Esophagus (tissue), 2 donors: ENCODE measurements around the gene NDUFA9. TPM values are rescaled to one million over a fixed set of nuclear protein-coding genes. Genes with fewer than 3 reads are reported as not detected.
A peak's percentile ranks its signal among the peaks of the same experiment; 100 is the strongest.

Experiments
- H3K27ac ChIP-seq, 2 donors: one replicate each; pipeline ENCODE4 v1.5.1; 2013; ENCODE audit warnings: low read depth in 2 of 2, mild to moderate bottlenecking in 2 of 2, inconsistent platforms in 1 of 2, low read length in 1 of 2, moderate library complexity in 1 of 2
- H3K27me3 ChIP-seq, 2 donors: one replicate each; pipeline ENCODE4 v1.6.1; 2013; ENCODE audit warnings: low read length in 2 of 2, control low read depth in 1 of 2, mild to moderate bottlenecking in 1 of 2; ENCODE audit not compliant: insufficient read depth in 2 of 2, control insufficient read depth in 1 of 2
- H3K36me3 ChIP-seq, 2 donors: one replicate each; pipeline ENCODE4 v1.6.1; 2013; ENCODE audit warnings: low read length in 1 of 2; ENCODE audit not compliant: control insufficient read depth in 2 of 2, insufficient read depth in 2 of 2
- H3K4me1 ChIP-seq, 2 donors: one replicate each; pipeline ENCODE4 v1.6.1; 2013; ENCODE audit warnings: low read length in 1 of 2; ENCODE audit not compliant: control insufficient read depth in 2 of 2, insufficient read depth in 2 of 2
- H3K4me3 ChIP-seq, 2 donors: one replicate each; pipeline ENCODE4 v1.5.1; 2013; ENCODE audit warnings: low read length in 2 of 2, mild to moderate bottlenecking in 2 of 2, low read depth in 1 of 2, moderate library complexity in 1 of 2
- H3K9me3 ChIP-seq, 2 donors: one replicate each; pipeline ENCODE4 v1.6.1; 2013; ENCODE audit warnings: mild to moderate bottlenecking in 2 of 2, low read depth in 1 of 2, low read length in 1 of 2, moderate library complexity in 1 of 2; ENCODE audit not compliant: control insufficient read depth in 2 of 2, insufficient read depth in 1 of 2
- WGBS, 2 donors: extraction: QIAGEN DNeasy Blood & Tissue Kit; methylation state at CpG; one replicate each; pipeline ENCODE4 v1.1.7; 2013; 5-methylcytosine and 5-hydroxymethylcytosine counted together
- polyA plus RNA-seq, 2 donors: library from polyadenylated mRNA; stranded (reverse); fragments of 200-250 nt; gene quantifications; one replicate each; pipeline ENCODE4 v1.2.3, GENCODE V29; 2013
- donor health status: healthy with polysubstance abuse.
- donor health status: Bipolar disorder and iron deficiency.

The NDUFA9 gene
- polyA plus RNA-seq, 2 donors: 43.5 to 69.3 TPM

- Histone ChIP-seq H3K9me3 (no peaks in the 10 kb centered on the region), H3K36me3 (no peaks in the 10 kb centered on the region), H3K4me1 (no peaks in the 10 kb centered on the region), H3K4me3 (no peak overlapping the region), H3K27me3 (no peaks in the 10 kb centered on the region), H3K27ac (no peak overlapping the region)
- 87 to 88% methylated on average over 5 of the region's 5 CpGs for WGBS, 2 donors
Measured at GRCh38 chr12:4626543-4626942, 22.4 kb upstream of the NDUFA9 start.

GRCh38 chr12:4628406-4628805 is 20.5 kb upstream of the NDUFA9 start:
- Histone ChIP-seq H3K9me3 (no peaks in the 10 kb centered on the region), H3K4me3 (no peak overlapping the region), H3K4me1 (no peaks in the 10 kb centered on the region), H3K27ac (no peak overlapping the region), H3K36me3 (no peaks in the 10 kb centered on the region), H3K27me3 (no peaks in the 10 kb centered on the region)
- 84 to 89% methylated on average over 10 of the region's 10 CpGs for WGBS, 2 donors

GRCh38 chr12:4630262-4630661 is 18.7 kb upstream of the NDUFA9 start:
- WGBS, 2 donors: 63 to 77% methylated on average over 5 of the region's 5 CpGs
- no peaks in the 10 kb centered on the region for H3K27me3 ChIP-seq
- no peaks in the 10 kb centered on the region for H3K36me3 ChIP-seq
- H3K4me1 ChIP-seq: no peaks in the 10 kb centered on the region
- no peaks in the 10 kb centered on the region for H3K9me3 ChIP-seq
- H3K27ac ChIP-seq: no peak overlapping the region
- no peak overlapping the region for H3K4me3 ChIP-seq

- H3K36me3 ChIP-seq: no peaks in the 10 kb centered on the region
- H3K27me3 ChIP-seq: no peaks in the 10 kb centered on the region
- H3K27ac ChIP-seq: no peak overlapping the region
- H3K4me3 ChIP-seq: no peak overlapping the region
- H3K9me3 ChIP-seq: no peaks in the 10 kb centered on the region
- no peaks in the 10 kb centered on the region for H3K4me1 ChIP-seq
- 82 to 90% methylated on average over 6 of the region's 6 CpGs for WGBS, 2 donors
Measured at GRCh38 chr12:4643747-4644146, 5.2 kb upstream of the NDUFA9 start.

GRCh38 chr12:4645023-4645422 is 3.9 kb upstream of the NDUFA9 start:
- H3K27me3 ChIP-seq: no peaks in the 10 kb centered on the region
- H3K36me3 ChIP-seq: no peaks in the 10 kb centered on the region
- H3K4me1 ChIP-seq: no peaks in the 10 kb centered on the region
- H3K27ac ChIP-seq: no peak overlapping the region
- H3K4me3 ChIP-seq: no peak overlapping the region
- 97% methylated on average over 1 of the region's 1 CpG for WGBS, 2 donors
- H3K9me3 ChIP-seq: no peaks in the 10 kb centered on the region

- Histone ChIP-seq H3K4me1 (no peaks in the 10 kb centered on the region), H3K9me3 (no peaks in the 10 kb centered on the region), H3K27me3 (no peaks in the 10 kb centered on the region), H3K36me3 (no peaks in the 10 kb centered on the region), H3K4me3 (peak overlapping the region; percentile 74 to 93), H3K27ac (peak overlapping the region; percentile 77 to 92)
- WGBS, 2 donors: 26 to 39% methylated on average over 4 of the region's 4 CpGs
Measured at GRCh38 chr12:4648104-4648500, 812 bp upstream of the NDUFA9 start.

- Histone ChIP-seq H3K36me3 (peaks cover 0 to 2% of the 10 kb centered on the region in 2 donors), H3K9me3 (no peaks in the 10 kb centered on the region), H3K4me1 (no peaks in the 10 kb centered on the region), H3K27ac (peak overlapping the region; percentile 77 to 92), H3K27me3 (no peaks in the 10 kb centered on the region), H3K4me3 (peak overlapping the region; percentile 74 to 93)
- 0% methylated on average over 6 of the region's 6 CpGs for WGBS, 2 donors
Measured at GRCh38 chr12:4649358-4649661, 396 bp downstream of the NDUFA9 start.

GRCh38 chr12:4653257-4653656 is 4.3 kb downstream of the NDUFA9 start:
- Histone ChIP-seq H3K27ac (no peak overlapping the region), H3K27me3 (no peaks in the 10 kb centered on the region), H3K36me3 (peaks cover 0 to 9% of the 10 kb centered on the region in 2 donors), H3K9me3 (no peaks in the 10 kb centered on the region), H3K4me3 (no peak overlapping the region), H3K4me1 (no peaks in the 10 kb centered on the region)

GRCh38 chr12:4653691-4654090 is 4.8 kb downstream of the NDUFA9 start:
- H3K4me1 ChIP-seq: no peaks in the 10 kb centered on the region
- H3K36me3 ChIP-seq: peaks cover 0 to 9% of the 10 kb centered on the region in 2 donors
- H3K4me3 ChIP-seq: no peak overlapping the region
- no peaks in the 10 kb centered on the region for H3K9me3 ChIP-seq
- no peak overlapping the region for H3K27ac ChIP-seq
- 73 to 75% methylated on average over 2 of the region's 2 CpGs for WGBS, 2 donors
- H3K27me3 ChIP-seq: no peaks in the 10 kb centered on the region

- Histone ChIP-seq H3K27ac (no peak overlapping the region), H3K4me1 (no peaks in the 10 kb centered on the region), H3K9me3 (no peaks in the 10 kb centered on the region), H3K27me3 (no peaks in the 10 kb centered on the region), H3K4me3 (no peak overlapping the region), H3K36me3 (peaks cover 15% of the 10 kb centered on the region in 2 donors)
- WGBS, 2 donors: 59 to 82% methylated on average over 3 of the region's 3 CpGs
Measured at GRCh38 chr12:4663971-4664505, 15.1 kb downstream of the NDUFA9 start.
